Measurements from ENCODE around the gene ATAD1. TPM values are rescaled to one million over a fixed set of nuclear protein-coding genes. Genes with fewer than 3 reads are reported as not detected.

The ATAD1 gene
- total and polyA plus RNA-seq, 2 of the 8 experiments (the other 6 are each of a cell fraction or from before 2014, with no cell fraction given): 8.9 to 35.3 TPM

DNA sequence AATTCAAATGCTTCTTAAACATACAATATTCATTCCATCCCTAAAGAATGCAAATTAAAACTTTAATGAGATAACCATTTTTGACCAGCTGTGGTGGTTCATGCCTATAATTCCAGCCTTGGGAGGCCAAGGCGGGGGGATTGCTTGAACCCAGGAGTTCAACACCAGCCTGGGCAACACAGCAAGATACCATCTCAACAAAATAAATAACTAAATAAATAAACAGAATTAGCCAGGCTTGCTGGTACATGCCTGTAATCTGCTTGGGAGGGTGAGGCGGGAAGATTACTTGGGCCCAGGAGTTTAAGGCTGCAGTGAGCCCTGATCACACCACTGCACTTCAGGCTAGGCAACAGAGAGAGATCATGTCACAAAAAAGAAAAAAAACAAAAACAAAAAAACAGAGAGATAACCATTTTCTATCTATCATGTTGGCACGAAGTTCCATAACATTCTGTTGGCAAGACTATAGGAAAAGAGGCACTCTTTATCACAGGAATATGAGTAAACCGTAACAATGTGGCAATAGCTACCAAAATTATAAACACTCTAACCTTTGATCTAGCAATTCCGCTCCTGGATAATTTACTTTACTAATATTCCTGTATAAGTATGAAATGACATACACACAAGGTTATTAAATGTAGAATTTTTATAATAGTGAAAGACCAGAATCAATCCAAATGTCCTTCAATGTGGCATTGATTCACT, 52.2 kb downstream of the ATAD1 start:
- no peak overlapping the region for H2BK12ac ChIP-seq (ENCODE audit: low read depth, low read length)
- H3K9ac ChIP-seq (replicated peaks in 1 of 4; ENCODE audit: extremely low read depth in 1 of 4, low read depth in 3 of 4, low read length in 3 of 4): no peak overlapping the region
- H3K18ac ChIP-seq (ENCODE audit: extremely low read depth, low read length): no peak overlapping the region
- no peak overlapping the region for H4K91ac ChIP-seq (replicated peaks; ENCODE audit: insufficient read length, low read length)
- H4K20me1 ChIP-seq (replicated peaks in 1 of 2; ENCODE audit: control insufficient read depth in 1 of 2, insufficient read depth in 2 of 2, low read length in 2 of 2): no peaks in the 10 kb centered on the region
- H4K5ac ChIP-seq (ENCODE audit: insufficient read length, low read depth, low read length): no peak overlapping the region
- no peak overlapping the region for H2BK20ac ChIP-seq (ENCODE audit: low read length)
- H3K79me1 ChIP-seq (ENCODE audit: low read depth, low read length): no peaks in the 10 kb centered on the region
- no peak overlapping the region for H3K14ac ChIP-seq (ENCODE audit: insufficient read length)
- TF ChIP-seq SIN3A (conservative IDR thresholded peaks at IDR 0.05 in 1 of 2, IDR thresholded peaks at IDR 0.05 in 1 of 2; ENCODE audit: low read depth in 1 of 2, low read length in 2 of 2) (no peak), TCF12 (IDR thresholded peaks at IDR 0.05; ENCODE audit: low read depth, low read length) (no peak), CREB1 (IDR thresholded peaks at IDR 0.05) (no peak), TAF1 (IDR thresholded peaks at IDR 0.05; ENCODE audit: low read depth, low read length) (no peak), POLR2AphosphoS5 (IDR thresholded peaks at IDR 0.05; ENCODE audit: low read depth, low read length) (no peak), POLR2A (IDR thresholded peaks at IDR 0.05; ENCODE audit: control extremely low read depth in 1 of 2, low read depth in 2 of 2, low read length in 2 of 2) (no peak), POU5F1 (IDR thresholded peaks at IDR 0.05; ENCODE audit: low read depth, low read length) (no peak), BACH1 (IDR thresholded peaks at IDR 0.05; ENCODE audit: low read length) (no peak), RXRA (IDR thresholded peaks at IDR 0.05; ENCODE audit: insufficient read depth, low read depth, low read length) (no peak), TBP (IDR thresholded peaks at IDR 0.05; ENCODE audit: low read depth, low read length) (no peak), RFX5 (IDR thresholded peaks at IDR 0.05; ENCODE audit: borderline replicate concordance, low read depth, low read length) (no peak), BRCA1 (IDR thresholded peaks at IDR 0.05; ENCODE audit: low read depth, low read length) (no peak)
- H2BK15ac ChIP-seq (ENCODE audit: low read length): no peak overlapping the region
- H3K56ac ChIP-seq (replicated peaks; ENCODE audit: insufficient read length, low read depth, low read length): no peak overlapping the region
- POLR2A ChIA-PET (ENCODE audit: partially characterized antibody): interaction anchor here (0.7 kb wide), 1 partner anchor 740 kb away, joined by 3 read pairs; no protein-coding TSS in a partner anchor
- no peak overlapping the region for H2AFZ ChIP-seq (ENCODE audit: low read length)
- H3K27ac ChIP-seq (ENCODE audit: low read depth, low read length): no peak overlapping the region
- H3K27me3 ChIP-seq (replicated peaks in 1 of 4; ENCODE audit: control insufficient read depth in 3 of 4, extremely low read depth in 1 of 4, insufficient read depth in 3 of 4, low read length in 3 of 4): no peaks in the 10 kb centered on the region
- no peak overlapping the region for H4K8ac ChIP-seq (ENCODE audit: extremely low read depth, insufficient read depth, low read length)
- WGBS, 2 experiments (ENCODE audit: extremely low coverage in 1 of 2, insufficient coverage in 1 of 2, insufficient read length in 1 of 2, insufficient replicate concordance in 2 of 2, low coverage in 1 of 2, low lambda C conversion rate in 2 of 2, missing lambda C conversion rate in 1 of 2): 72% methylated on average over 5 of the region's 5 CpGs; no CpG with 5 or more reads in 1 of the 2 experiments
- no peaks in the 10 kb centered on the region for H3K4me1 ChIP-seq (replicated peaks in 1 of 4; ENCODE audit: control insufficient read depth in 3 of 4, insufficient read depth in 4 of 4, low read length in 3 of 4)
- H3K36me3 ChIP-seq (ENCODE audit: control insufficient read depth in 2 of 4, insufficient read depth in 4 of 4, low read length in 3 of 4): peaks cover 0 to 22% (median 5%) of the 10 kb centered on the region in 4 experiments; a peak in 5 of 8 replicates
- CTCF ChIA-PET (ENCODE audit: partially characterized antibody): no interaction called here
- H2BK5ac ChIP-seq (ENCODE audit: low read depth, low read length): no peak overlapping the region
- no peak overlapping the region for H3K4me2 ChIP-seq (ENCODE audit: insufficient read depth in 1 of 2, low read depth in 2 of 2, low read length in 2 of 2)
- H3K79me2 ChIP-seq (ENCODE audit: control insufficient read depth in 1 of 2, insufficient read depth in 2 of 2, low read length in 2 of 2): no peaks in the 10 kb centered on the region
- H3K9me3 ChIP-seq (ENCODE audit: insufficient read depth in 2 of 2, low read depth in 1 of 2, low read length in 1 of 2): no peaks in the 10 kb centered on the region
- no peak overlapping the region for H2BK120ac ChIP-seq (replicated peaks; ENCODE audit: low read depth, low read length)
- H3K23me2 ChIP-seq (ENCODE audit: low read depth, low read length): no peaks in the 10 kb centered on the region
- FAIRE-seq: no peak
- H3K4ac ChIP-seq (replicated peaks; ENCODE audit: insufficient read length, low read depth, low read length): no peak overlapping the region
- no peak overlapping the region for H3K23ac ChIP-seq (ENCODE audit: insufficient read length)
- no peak overlapping the region for H3K4me3 ChIP-seq (ENCODE audit: extremely low read depth in 1 of 4, insufficient read depth in 2 of 4, low read depth in 3 of 4, low read length in 4 of 4)
- no peak for DNase-seq (ENCODE audit: low read depth in 1 of 2, low spot score in 2 of 2)
- no peak overlapping the region for H2AK5ac ChIP-seq (ENCODE audit: low read depth, low read length)

All from H1 (cell line).